GM03348 (cell line): ENCODE data around the gene DUSP23.

Experiments
- DNase-seq: peaks from one replicate; pipeline ENCODE4 v3.0.0; 2012; ENCODE audit warnings: low spot score

The DUSP23 gene

GRCh38 chr1:159780583-159781582 is at the start of gene DUSP23:
TSS of gene DUSP23 (plus strand) at chr1:159780962. CDS start at chr1:159781101, 139 bp downstream.
- DNase-seq = peak; percentile 99

GRCh38 chr1:159737238-159737916 is 43.4 kb upstream of the DUSP23 start:
- DNase-seq = no peak

DNA sequence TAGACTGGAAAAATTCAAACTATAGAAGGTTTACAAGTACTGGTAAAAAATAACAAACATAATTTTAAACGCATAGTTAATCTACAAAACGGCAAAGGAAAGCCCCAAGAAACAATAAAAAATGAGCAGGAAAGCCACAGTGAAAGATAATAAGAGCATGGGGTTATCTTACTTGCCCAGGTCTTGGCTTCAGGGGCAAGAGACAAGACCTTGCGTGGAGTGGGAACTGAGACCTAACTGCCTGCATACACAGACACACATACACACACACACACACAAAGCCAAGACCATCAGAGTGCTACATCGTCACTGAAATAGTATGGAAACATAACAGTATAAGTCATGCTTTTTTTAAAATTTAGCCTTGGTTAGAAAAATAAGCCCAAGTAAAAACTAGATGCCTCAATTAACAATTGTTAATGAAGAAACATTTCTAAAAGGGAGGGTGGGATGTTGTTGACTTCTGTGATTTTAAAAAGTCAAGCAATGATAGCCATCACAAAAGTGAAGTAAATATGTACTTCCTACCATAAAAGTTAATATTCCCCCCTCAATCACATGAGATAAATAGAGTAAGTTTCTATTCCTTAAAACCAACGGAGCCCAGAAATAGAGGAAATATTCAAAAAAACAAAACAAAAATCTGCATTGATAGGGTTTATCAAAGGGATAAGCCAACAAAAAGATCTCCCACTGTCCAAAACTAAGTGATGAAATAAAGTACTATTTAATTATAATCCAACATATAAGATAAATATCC is 36.9 kb upstream of the DUSP23 start:
- DNase-seq = no peak

- DNase-seq = peak; percentile 9
These were observed 34.1 kb upstream of the DUSP23 start for GRCh38 chr1:159746666-159747065.

DNA sequence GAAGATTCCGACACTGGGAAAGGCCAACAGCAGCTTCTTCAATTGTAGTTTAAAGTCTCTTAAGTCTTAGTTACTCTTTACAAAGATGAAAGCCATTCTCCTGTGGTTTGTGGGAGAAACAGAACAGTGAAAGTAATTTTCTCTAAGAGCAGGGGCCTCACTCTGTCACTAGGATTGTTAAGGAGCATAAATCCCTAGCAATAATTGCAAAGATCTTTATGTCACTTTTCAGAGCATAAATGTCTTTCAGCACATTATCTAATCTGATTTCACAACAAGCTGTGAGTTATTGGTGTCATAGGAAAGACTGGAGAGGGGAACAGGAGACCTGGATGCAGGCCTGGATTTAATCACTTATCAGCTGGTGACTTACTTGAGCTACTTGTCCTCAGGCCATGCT is 32.4 kb upstream of the DUSP23 start:
- DNase-seq = no peak

GRCh38 chr1:159749630-159750029 is 31.1 kb upstream of the DUSP23 start:
- no peak for DNase-seq

DNA sequence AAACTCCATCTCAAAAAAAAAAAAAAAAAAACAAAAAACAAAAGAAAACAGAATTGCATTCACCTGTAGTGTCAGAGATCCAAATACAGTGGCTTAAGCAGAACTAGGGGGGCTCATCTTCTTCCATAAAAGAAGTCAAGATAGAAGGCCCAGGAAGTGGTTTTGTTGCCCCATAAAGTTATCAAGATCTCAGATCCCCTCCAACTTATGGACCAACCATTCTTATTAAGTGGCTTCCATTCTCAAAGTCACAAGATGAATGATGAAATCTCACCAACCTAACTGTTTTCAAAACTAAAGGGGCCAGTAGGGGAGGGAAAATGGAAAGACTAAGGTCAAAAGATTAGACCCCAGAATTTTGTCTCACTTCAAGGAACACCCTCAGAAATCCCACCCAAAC is 30.1 kb upstream of the DUSP23 start:
- no peak for DNase-seq

DNA sequence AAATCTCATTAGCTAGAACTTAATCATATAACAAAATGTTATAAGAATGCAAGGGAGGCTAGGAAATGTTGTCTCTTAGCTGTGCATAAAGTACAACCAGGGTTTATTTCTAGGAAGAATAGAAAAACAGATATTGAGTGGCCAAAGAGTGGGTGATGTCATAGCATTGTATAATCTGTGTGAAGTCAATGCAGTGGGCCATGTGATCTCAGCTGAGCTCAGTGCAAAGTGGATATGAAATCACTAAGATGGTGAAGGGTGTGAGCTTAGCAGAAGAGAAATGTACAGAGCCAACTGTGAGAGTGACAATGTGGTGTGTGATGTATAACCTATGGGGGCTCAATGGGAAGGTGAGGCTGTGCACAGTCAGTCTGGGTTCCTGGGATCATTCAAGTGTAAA is 29.7 kb upstream of the DUSP23 start:
- DNase-seq = no peak

- peak; percentile 31 for DNase-seq
These were observed 28.6 kb upstream of the DUSP23 start for GRCh38 chr1:159752135-159752580.

DNA sequence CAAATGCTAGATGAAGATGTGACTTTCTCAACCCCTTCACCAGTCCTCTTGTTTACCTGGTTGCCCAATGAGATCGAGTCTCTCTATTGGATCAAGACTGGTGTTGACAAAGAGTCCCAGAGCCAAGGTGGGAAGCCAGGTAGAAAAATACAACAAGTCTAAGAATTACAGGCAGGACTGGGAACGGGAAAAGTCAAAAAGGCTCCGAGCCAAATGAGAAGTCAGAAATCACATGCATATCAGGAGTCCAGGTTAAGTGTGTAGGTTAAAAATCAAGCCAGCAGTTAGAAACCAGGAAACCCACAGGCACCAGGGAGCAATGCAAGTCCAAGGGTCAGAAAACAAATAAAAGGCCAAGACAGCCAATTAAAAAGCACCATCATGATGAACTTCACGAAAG is 27.4 kb upstream of the DUSP23 start:
- DNase-seq = no peak

DNA sequence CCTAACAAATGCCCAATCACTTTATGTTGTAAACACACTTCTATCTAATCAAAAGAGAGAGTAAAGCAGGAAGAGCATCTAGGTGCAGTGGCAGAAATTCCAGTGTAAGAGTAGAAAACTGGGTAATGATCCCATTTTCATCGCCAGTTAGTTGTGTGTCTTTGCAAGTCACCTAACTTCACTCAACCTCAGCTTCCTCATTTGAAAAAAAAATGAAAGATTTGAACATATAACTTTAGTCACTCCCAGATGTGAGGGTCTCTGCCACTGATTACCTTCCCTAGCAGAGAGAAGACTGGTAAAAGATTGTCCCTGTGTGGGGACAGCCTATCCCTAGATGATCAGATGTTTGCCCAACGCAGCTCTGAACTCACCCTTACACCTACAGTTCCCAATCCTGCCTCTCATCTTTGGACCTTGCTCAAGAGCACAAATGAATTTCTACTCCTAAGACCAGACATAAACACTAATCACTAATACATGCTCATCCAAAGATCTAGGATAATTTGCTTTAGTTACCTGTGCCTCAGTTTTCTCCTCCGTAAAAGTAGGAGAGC is 25.2 kb upstream of the DUSP23 start:
- DNase-seq = no peak

- peak; percentile 5 for DNase-seq
These were observed 24.4 kb upstream of the DUSP23 start for GRCh38 chr1:159756397-159756796.

DNA sequence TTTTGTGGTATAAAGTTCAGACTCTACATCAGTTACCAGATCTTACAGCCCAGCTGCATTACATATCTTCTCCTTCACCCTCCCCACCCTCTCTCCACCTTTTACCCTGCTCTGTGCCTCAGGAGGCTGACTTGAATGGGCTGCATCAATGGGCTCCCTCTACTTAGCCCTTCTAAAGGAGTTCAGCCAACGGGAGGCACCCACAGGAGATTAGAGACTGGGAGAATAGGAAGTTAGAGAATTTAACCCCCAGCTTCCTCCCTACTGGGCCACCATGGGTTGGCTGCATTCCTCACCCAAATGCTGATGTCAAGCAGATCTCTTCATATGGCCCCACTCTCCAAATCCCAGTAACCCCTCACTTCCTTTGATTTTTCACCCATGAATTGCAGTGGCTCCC is 17.1 kb upstream of the DUSP23 start:
- DNase-seq = no peak

DNA sequence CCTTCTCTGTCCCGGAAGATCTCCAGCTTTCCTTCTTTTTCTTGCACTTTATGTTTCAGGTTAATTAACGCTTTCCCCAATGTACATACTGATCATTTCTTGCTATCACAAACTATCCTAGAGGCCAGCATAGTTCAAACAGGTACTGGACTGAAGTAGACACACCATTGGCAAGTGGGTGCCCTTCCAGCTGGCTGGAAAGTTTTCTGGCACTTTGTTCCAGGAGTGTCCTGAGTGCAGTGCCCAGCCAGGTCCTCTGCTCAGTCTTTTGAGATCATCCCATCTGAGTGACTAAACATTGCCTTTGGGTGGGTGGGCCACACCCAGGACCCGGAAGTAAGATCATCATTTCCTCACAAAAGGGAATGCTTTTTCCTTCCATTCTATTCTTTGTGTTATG is 15.0 kb upstream of the DUSP23 start:
- DNase-seq = no peak

DNA sequence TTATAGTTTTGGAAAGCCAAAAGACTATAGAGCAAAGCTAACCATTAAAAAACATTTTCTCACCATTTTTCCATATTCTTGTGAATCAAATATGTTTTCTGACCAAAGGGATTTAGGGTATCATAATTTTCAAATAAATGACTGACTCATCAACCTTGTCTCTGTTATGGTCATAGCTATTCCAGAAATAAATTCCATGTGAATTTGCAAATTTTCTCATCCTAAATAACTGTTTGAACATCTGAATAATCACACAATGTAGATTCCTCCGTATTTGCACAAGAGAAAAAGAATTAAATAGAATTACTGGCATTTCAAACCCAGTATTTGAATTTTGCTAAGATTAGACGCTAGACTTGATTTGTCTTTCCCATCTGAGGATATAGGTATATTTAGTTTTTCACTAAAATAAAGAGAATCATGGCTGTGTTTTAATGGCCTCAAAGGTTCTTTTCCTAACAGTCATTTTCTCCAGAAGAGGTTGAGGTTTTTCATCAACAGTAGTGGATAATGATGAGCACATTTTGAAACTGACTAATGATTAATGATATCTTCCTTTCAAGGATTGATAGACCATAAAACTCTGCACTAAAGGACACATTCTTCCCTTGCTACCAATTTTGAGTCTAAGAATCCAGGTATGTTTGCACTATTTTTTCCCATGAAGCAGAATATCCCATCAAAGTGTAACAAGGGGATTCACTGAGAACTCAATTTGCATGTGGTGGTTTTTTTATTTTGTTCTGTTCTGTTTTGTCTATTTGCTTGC is 9.5 kb upstream of the DUSP23 start:
- no peak for DNase-seq

GRCh38 chr1:159774465-159774864 is 6.3 kb upstream of the DUSP23 start:
- no peak for DNase-seq

GRCh38 chr1:159775716-159776115 is 5.0 kb upstream of the DUSP23 start:
- DNase-seq = no peak

DNA sequence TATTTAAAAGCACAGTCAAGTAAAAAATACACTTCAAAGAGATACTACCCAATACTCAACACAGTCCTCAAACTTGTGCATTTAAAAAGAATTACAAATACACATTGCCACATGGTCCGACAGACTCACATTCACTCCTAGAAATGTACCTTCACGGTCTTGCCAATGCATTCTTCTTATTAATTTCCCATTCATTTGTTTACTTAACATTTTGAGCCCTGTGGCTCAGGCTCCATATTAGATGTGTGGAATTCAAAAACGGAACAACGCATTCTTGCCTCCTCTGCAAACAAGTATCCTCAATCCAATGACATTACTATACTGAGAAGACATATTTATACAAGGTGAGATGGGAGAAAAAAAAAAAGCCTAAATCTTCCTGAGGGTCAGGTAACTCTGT is 2.5 kb upstream of the DUSP23 start:
- DNase-seq = no peak

GRCh38 chr1:159779403-159779851 is 1.3 kb upstream of the DUSP23 start:
- DNase-seq = no peak

DNA sequence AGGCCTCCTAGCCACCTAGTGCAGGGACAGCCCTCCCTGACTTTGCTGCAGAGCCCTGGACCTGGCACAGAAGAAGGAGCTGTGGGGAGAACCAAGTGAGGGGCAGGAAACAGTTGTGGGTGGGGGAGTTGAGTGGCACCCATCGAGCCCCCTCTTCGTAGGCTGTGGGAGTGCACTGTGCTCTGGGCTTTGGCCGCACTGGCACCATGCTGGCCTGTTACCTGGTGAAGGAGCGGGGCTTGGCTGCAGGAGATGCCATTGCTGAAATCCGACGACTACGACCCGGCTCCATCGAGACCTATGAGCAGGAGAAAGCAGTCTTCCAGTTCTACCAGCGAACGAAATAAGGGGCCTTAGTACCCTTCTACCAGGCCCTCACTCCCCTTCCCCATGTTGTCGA is 1.2 kb downstream of the DUSP23 start:
- no peak for DNase-seq

GRCh38 chr1:159783724-159784123 is 3.0 kb downstream of the DUSP23 start:
- peak; percentile 27 for DNase-seq
